CD4-positive, alpha-beta T cell treated with Interleukin-2 at 100 ng/mL for 4 hours (primary cell): Measurements from ENCODE around the gene ZNF423.
"Not testable (repeated sequence)": the region's sequence is repeated elsewhere in the genome, so short reads cannot be mapped to it uniquely, and the experiment has no call there.

ENCODE experiments used
- DNase-seq: peaks from one replicate; pipeline ENCODE4 v3.0.0-alpha.2; 2020; ENCODE audit warnings: low spot score

The ZNF423 gene

GRCh38 chr16:49696414-49697101, 159.4 kb downstream of the ZNF423 start:
- no peak for DNase-seq

DNA sequence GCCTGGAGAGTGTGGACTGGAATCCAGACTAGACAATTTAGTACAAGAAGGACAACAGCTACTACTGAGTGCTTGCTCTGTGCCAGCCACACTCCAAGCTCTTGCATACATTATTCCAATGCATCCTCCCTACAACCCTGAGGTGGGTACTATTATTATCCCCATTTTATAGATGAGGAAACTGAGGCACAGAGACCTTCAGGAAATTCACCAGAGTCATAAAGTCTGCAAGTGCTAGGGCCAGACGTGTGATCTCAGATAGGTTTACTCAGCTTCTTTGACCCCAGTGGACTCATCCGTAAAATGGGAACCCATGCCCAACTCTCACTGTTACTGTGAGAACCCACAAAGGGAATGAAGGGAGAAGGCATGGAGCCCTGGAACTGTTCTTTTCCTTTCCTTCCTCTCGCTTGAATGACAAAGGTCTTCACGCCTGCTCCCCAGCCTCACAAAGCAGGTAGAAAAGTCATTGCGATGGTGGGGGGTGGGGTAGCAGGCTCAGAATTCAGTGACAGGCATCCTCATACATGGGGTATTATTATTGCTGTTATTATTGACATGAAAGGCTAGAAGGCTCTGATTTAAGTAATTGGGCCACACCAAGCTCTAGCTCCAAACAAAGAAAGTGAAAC, 160.0 kb downstream of the ZNF423 start:
- no peak for DNase-seq

GRCh38 chr16:49693445-49693844, 162.5 kb downstream of the ZNF423 start:
- no peak for DNase-seq

GRCh38 chr16:49690778-49691177, 165.1 kb downstream of the ZNF423 start:
- no peak for DNase-seq

- DNase-seq, result no peak
Observed at GRCh38 chr16:49688036-49688697, 167.7 kb downstream of the ZNF423 start.

DNA sequence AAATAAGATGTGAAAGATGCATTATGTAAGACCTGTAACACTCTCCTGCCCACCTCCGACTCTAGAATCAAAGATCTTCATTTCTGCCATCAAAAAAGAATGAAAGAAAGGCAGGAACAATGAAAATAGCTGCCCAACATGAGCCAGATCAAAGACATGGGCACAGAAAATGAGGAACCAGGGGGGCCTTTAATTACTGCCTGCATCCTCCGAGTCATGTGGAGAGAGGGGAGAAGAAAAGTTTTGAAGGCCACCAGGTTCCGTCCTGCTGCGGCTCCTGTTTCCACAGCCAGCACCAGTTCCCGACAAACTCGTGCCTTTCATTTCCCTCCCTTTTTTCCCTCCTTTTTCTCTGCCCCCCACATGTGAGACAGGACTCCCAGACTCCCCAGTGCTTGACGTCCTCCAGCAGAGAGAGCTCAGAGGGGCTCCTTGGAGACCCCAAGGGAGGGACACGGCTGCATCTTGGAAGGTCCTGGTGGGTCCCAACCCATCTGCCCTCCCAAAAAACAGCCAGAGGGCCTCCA, 168.4 kb downstream of the ZNF423 start:
- DNase-seq, result no peak

DNA sequence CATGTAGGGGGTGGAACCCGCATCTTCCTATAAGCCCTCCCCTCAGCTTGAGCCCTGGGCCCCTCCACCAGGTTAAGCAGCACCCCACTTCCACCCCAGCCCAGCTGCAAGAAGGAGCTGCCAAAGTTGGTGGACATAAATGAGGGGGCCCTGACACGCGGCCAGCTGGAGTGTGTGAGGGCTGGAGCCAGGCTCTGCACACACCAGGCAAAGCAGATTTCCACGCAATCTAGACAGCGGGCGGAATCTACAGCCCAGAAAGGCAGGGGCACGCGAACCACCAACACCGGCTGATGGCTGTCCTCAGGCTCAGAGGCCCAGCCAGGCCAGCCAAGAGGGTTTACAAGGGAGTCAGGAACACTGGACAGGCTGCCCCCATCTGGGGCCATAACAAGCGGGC, 171.2 kb downstream of the ZNF423 start:
- no peak for DNase-seq

- DNase-seq, result no peak
Observed at GRCh38 chr16:49682577-49683165, 173.2 kb downstream of the ZNF423 start.

GRCh38 chr16:49681217-49681883, 174.6 kb downstream of the ZNF423 start:
- DNase-seq, result no peak

DNA sequence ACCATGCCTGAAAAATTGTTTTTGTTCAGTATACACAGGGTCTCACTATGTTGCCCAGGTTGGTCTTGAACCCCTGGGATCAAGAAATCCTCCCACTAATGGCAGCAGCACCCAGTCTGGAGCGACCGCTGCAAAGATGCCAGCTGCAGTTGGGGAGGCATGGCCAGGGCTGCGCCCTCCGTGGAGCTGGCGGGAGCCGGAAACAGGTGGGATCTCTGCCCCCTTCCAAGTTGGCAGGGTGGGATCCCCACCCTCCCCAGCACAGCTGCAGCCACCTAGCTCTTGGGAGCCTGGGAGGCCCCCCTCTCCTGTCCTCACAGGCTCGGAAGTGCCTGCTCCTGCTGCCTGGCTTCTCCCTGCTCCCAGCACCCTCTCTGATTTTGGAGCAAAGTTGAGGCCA, 176.8 kb downstream of the ZNF423 start:
- DNase-seq, result no peak

- not testable (repeated sequence) for DNase-seq
Observed at GRCh38 chr16:49677661-49678060, 178.3 kb downstream of the ZNF423 start.

GRCh38 chr16:49675413-49675812, 180.5 kb downstream of the ZNF423 start:
- no peak for DNase-seq

DNA sequence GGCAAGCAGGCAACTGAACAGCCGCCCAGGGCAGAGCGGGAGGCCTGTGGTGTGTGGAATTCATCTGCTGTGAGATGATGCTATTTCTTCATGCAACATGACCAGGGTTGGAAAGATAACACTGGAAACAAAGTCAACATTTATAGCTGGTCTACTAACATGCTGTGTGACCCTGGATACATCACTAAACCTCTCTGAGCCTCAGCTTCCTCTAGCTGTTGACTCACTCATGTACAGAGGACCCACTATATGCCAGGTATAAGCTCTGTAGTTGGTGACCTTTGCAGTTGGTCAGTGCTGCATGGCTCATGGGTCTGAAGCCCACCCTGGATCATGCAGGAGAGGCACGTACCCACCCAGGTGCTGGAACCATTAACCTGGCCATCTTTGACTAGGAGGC, 180.9 kb downstream of the ZNF423 start:
- no peak for DNase-seq

- DNase-seq, result no peak
Observed at GRCh38 chr16:49674351-49674851, 181.5 kb downstream of the ZNF423 start.

DNA sequence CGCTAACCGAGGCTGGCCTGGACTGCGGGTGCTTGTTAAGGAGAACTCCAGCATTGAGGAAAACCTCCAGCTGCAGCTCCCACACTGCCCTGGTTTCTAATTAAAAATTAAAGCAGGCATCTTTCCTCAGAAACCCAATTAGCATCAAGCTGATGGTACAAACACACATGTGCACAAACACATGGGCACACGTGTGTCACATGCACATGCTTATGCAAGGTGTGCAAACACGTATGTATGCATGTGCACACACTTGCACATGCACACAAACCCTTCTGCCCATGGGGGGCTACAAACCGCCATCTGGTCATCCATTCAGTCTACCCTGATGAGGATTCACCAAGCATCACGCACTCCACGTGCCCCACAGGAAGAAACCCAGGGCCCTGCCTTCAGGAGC, 182.5 kb downstream of the ZNF423 start:
- DNase-seq, result no peak

GRCh38 chr16:49672753-49673152, 183.2 kb downstream of the ZNF423 start:
- no peak for DNase-seq

GRCh38 chr16:49671333-49671732, 184.6 kb downstream of the ZNF423 start:
- DNase-seq, result no peak

GRCh38 chr16:49670627-49671026, 185.3 kb downstream of the ZNF423 start:
- no peak for DNase-seq

DNA sequence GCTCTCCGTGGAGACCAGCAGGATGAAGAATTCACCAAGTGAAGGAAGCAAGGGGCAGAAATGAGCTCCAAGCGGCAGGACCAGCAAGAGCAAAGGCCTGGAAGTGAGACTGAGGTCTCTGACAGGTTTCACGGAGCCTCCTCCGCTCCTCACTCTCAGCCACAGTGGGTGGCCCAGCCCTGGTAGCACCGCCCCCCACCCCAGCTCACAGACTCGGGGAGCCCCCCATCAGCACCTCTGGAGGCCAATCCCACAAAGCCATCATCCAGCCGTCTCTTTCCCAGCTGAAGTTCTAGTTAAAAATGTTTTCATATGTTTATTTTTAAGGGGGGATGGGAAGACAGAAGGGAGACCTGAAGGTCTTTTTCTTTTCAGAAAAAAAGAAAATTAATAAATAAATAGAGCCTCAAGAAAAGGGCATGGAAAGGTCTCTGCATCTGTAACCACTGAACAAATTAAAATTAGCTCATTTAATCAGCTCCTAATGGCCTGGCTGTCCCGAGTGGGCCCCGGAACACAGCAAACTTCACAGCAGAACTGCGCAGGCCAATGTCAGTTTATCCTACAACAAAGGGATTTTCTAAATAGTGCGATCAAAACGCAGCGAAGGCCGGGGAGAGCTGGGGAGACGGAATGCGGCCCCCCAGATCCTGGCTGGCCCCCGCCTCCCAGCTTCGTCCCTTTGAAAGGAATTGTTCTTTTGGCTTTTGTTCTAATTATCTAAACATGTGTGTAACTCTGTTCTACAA, 190.3 kb downstream of the ZNF423 start:
- DNase-seq, result no peak

DNA sequence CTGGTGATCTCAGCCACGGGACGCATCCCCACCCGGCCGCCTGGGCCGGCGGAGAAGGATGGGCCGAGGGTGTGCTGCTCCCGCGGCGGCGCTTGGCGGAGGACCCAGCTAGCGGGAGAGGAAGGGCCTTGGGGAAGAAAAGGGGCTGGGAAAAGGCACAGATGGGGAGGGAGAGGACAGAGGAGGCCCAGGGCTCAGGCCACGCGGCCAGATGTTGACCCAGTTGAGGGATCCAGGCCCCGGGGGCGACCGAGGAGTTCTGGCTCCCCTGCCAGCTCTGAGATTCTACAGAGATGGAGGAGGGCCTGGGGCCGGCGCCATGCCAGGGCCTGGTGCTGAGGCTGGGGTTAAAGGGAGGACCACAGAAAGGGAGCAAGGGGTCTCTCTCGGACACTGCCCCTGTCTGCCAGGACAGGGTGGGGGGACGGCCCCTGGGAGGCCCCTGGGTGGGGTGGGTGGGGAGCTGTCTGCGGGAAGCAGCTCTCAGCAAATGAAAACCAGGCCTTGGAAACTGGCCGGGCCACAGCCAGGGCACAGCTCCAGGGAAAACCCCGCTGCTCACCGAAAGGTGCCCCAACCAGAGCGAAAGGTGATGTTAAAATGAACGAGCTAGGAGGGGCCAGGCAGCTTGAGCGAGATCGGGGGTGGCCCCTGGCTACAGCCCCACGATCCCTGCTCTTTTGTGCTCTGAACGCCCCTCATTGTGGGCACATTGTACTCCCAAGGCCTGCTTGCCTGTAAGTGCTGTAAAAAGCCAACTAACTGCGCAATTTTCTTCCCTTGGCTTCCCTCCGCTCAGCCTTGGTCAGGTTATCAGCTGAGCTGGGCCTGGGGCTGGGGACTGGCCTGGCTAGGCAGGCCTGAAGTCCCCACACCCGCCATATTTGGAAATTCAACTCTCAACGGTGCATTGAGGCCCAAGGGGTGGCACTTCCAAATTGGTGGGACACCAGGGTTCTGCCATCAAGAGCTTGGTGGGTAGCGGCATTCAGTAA, 191.4 kb downstream of the ZNF423 start:
- DNase-seq, result no peak
